Peyer's patch (tissue), 4 donors: ENCODE results near the gene CASKIN1.

Source experiments
- CTCF ChIP-seq, 6 experiments: fragments of 450-650 bp in 4 of 6; fragments of 200-600 bp in 2 of 6; sonication (generic) in 1 of 6; IDR thresholded peaks; one replicate each; pipeline ENCODE4 v1.5.1; 2017 to 2019; ENCODE audit warnings: antibody characterized with exemption in 6 of 6, mild to moderate bottlenecking in 3 of 6, moderate library complexity in 1 of 6
- POLR2A ChIP-seq, 2 donors: fragments of 450-650 bp; IDR thresholded peaks; one replicate each; pipeline ENCODE4 v1.5.1; 2017; ENCODE audit warnings: antibody characterized with exemption in 2 of 2, mild to moderate bottlenecking in 2 of 2, moderate library complexity in 2 of 2

GRCh38 chr16:2236337-2237101 is 40.1 kb upstream of the CASKIN1 start, which contains the start of gene DNASE1L2:
- TF ChIP-seq CTCF (IDR thresholded peaks at IDR 0.05): no peak
- TF ChIP-seq POLR2A (IDR thresholded peaks at IDR 0.05): no peak
